WERI-Rb-1 (cell line): Measurements from ENCODE around the gene EBNA1BP2.
"Not testable (repeated sequence)": the region's sequence is repeated elsewhere in the genome, so short reads cannot be mapped to it uniquely, and the experiment has no call there.

Experiments used
- DNase-seq: peaks from one replicate; pipeline ENCODE4 v3.0.0-alpha.2; 2020
- H3K27ac ChIP-seq: fragments of 250-450 bp; sonication (Bioruptor Pico); 2 replicates; pipeline ENCODE4 v1.5.1; 2020; ENCODE audit warnings: mild to moderate bottlenecking, moderate library complexity
- H3K27me3 ChIP-seq: fragments of 250-450 bp; sonication (Bioruptor Pico); 2 replicates; pipeline ENCODE4 v1.5.1; 2021; ENCODE audit warnings: mild to moderate bottlenecking, low read depth, moderate library complexity; ENCODE audit not compliant: insufficient read depth, severe bottlenecking
- H3K36me3 ChIP-seq: fragments of 250-450 bp; sonication (Bioruptor Pico); 2 replicates; pipeline ENCODE4 v1.5.1; 2020; ENCODE audit warnings: mild to moderate bottlenecking, moderate library complexity
- H3K4me3 ChIP-seq: 2 replicates; pipeline ENCODE4 v1.5.1; 2011; ENCODE audit warnings: low read depth, mild to moderate bottlenecking, control low read depth, low read length
- H3K9me3 ChIP-seq: fragments of 250-450 bp; sonication (Bioruptor Pico); 2 replicates; pipeline ENCODE4 v1.5.1; 2021; ENCODE audit warnings: mild to moderate bottlenecking, moderate library complexity; ENCODE audit not compliant: severe bottlenecking
- TF ChIP-seq, protein P1 (sequence below): IDR thresholded peaks from 2 replicates; pipeline ENCODE4 v1.5.1; 2011; ENCODE audit warnings: low read depth, mild to moderate bottlenecking, control low read depth, inconsistent platforms, low read length

Gene EBNA1BP2

DNA sequence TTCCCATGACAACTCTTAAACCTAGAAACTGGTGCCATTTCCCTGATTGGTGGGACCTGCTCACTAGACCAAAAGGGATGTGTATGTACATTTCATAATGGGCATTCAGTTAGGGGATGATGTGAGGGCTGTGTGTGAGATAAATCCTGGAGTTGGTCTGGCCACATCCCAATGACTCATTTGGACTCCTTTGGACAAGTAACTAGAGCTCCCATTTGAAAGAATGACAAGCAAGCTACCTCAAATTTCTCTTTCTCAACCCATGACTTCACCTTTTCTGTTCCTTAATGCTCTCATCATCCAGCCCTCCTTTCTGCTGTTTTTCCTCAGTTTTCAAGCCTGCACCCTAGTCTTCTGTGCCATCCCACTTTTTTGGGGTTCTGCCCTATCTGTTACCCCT is 27.9 kb downstream of the EBNA1BP2 start:
- Histone ChIP-seq H3K36me3 (no peaks in the 10 kb centered on the region), H3K9me3 (no peaks in the 10 kb centered on the region), H3K4me3 (no peak overlapping the region), H3K27ac (no peak overlapping the region), H3K27me3 (no peaks in the 10 kb centered on the region)
- DNase-seq = no peak
- TF ChIP-seq, protein P1, sequence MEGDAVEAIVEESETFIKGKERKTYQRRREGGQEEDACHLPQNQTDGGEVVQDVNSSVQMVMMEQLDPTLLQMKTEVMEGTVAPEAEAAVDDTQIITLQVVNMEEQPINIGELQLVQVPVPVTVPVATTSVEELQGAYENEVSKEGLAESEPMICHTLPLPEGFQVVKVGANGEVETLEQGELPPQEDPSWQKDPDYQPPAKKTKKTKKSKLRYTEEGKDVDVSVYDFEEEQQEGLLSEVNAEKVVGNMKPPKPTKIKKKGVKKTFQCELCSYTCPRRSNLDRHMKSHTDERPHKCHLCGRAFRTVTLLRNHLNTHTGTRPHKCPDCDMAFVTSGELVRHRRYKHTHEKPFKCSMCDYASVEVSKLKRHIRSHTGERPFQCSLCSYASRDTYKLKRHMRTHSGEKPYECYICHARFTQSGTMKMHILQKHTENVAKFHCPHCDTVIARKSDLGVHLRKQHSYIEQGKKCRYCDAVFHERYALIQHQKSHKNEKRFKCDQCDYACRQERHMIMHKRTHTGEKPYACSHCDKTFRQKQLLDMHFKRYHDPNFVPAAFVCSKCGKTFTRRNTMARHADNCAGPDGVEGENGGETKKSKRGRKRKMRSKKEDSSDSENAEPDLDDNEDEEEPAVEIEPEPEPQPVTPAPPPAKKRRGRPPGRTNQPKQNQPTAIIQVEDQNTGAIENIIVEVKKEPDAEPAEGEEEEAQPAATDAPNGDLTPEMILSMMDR = no peak

GRCh38 chr1:43143441-43143888 is 28.6 kb downstream of the EBNA1BP2 start:
- TF ChIP-seq, protein P1 = peak; percentile 61
- H3K27me3 ChIP-seq = no peaks in the 10 kb centered on the region
- no peaks in the 10 kb centered on the region for H3K36me3 ChIP-seq
- peak; percentile 27 for DNase-seq
- no peak overlapping the region for H3K27ac ChIP-seq
- H3K9me3 ChIP-seq = no peaks in the 10 kb centered on the region
- no peak overlapping the region for H3K4me3 ChIP-seq

- H3K27me3 ChIP-seq = no peaks in the 10 kb centered on the region
These were observed 31.5 kb downstream of the EBNA1BP2 start for GRCh38 chr1:43140583-43140982.

GRCh38 chr1:43140010-43140409 is 32.1 kb downstream of the EBNA1BP2 start:
- Histone ChIP-seq H3K27ac (no peak overlapping the region), H3K9me3 (peaks cover 2% of the 10 kb centered on the region), H3K4me3 (no peak overlapping the region), H3K36me3 (no peaks in the 10 kb centered on the region), H3K27me3 (no peaks in the 10 kb centered on the region)
- no peak for DNase-seq
- TF ChIP-seq, protein P1 = no peak

More at GRCh38 chr1:43140583-43140982, 31.5 kb downstream of the EBNA1BP2 start:
- no peaks in the 10 kb centered on the region for H3K36me3 ChIP-seq
- no peak for DNase-seq
- no peaks in the 10 kb centered on the region for H3K9me3 ChIP-seq
- no peak overlapping the region for H3K27ac ChIP-seq
- TF ChIP-seq, protein P1 = no peak
- no peak overlapping the region for H3K4me3 ChIP-seq

DNA sequence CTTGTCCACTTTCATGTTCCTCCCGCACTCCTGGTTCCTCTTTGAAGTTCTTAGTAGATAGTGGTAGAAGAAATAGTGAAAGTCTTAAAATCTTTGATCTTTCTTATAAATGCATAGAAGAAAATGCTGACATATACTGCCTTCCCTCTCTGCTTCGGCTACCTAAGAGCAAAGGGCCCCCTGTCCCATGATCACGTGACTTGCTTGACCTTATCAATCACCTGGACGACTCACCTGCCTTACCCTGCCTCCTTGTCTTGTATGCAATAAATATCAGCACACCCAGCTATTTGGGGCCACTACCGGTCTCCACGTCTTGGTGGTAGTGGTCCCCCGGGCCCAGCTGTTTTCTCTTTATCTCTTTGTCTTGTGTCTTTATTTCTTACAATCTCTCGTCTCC is 32.8 kb downstream of the EBNA1BP2 start:
- H3K27me3 ChIP-seq, DNase-seq, H3K9me3 ChIP-seq, H3K27ac ChIP-seq, H3K36me3 ChIP-seq, H3K4me3 ChIP-seq: not testable (repeated sequence)

DNA sequence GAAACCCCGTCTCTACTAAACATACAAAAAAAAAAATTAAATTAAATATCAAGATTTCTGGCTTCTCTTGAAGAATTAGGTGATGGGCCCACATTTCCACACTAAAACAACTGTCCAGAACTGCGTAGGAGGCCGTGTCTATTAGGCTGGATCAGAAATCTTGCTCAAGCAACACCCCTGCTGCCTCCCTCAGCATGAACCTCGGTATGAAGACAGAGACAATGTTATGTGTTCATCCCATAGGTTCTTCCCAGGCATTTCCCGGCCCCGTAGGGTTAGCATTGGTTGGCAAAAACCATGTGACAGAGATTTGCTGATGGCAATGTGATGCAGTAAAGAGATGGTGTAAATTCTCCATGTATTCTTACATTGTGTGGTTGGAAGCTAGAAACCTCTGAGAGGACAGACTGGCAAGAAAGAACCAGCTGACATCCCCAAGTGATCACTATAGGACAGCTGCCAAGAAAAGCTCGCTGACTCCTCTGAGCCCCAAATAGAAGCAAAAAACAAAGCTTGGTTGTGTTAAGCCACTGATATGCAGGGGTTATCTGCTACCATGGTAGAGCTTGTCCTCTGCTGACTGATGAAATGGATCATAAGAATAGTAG is 34.5 kb downstream of the EBNA1BP2 start:
- Histone ChIP-seq H3K36me3 (no peaks in the 10 kb centered on the region), H3K27ac (no peak overlapping the region), H3K9me3 (peaks cover 2% of the 10 kb centered on the region), H3K27me3 (no peaks in the 10 kb centered on the region), H3K4me3 (no peak overlapping the region)
- DNase-seq = no peak
- TF ChIP-seq, protein P1 = no peak
